Activated T-helper 1 cell treated with anti-CD3 and anti-CD28 coated beads, Interleukin-12 subunit alpha, Interleukin-12 subunit beta, Interleukin-2, Interleukin-4 antibody, amounts not matched to agents 30 ng/mL and 10 ng/mL and 1 ng/mL, durations not matched to agents 14 hours and 24 hours and 36 hours (primary cell): ENCODE data around the gene HNRNPA2B1. TPM values are rescaled to one million over a fixed set of nuclear protein-coding genes. Genes with fewer than 3 reads are reported as not detected.

ENCODE experiments used
- total RNA-seq: library from RNA; stranded (reverse); gene quantifications from 2 replicates; pipeline ENCODE4 v1.2.3, GENCODE V29; 2022

HNRNPA2B1 gene
- total RNA-seq, 1 donor from 2014 or later: 821 TPM

Other genes with a start within 250 kb of the HNRNPA2B1 start
- gene NFE2L3, start 48.5 kb downstream of the HNRNPA2B1 start, total RNA-seq: 80.1 TPM in 2 replicates
- 284 and 298 TPM in 2 replicates for gene CBX3, start 999 bp upstream of the HNRNPA2B1 start, total RNA-seq
- gene SNX10, start 91.1 kb upstream of the HNRNPA2B1 start, total RNA-seq: 41.9 and 48.3 TPM in 2 replicates